NCI-H1092 (cell line): ENCODE data around the gene DNAJB8.

Experiments used
- DNase-seq: peaks from one replicate; lab custom pipeline; 2025; lab: John Stamatoyannopoulos, UW

DNAJB8 gene

GRCh38 chr3:128443771-128444170, 22.9 kb downstream of the DNAJB8 start:
- no peak for DNase-seq

GRCh38 chr3:128442949-128443348, 23.7 kb downstream of the DNAJB8 start:
- no peak for DNase-seq

GRCh38 chr3:128442070-128442469, 24.6 kb downstream of the DNAJB8 start:
- no peak for DNase-seq

GRCh38 chr3:128439226-128439625, 27.5 kb downstream of the DNAJB8 start:
- DNase-seq, result no peak

- DNase-seq, result no peak
These were observed 28.1 kb downstream of the DNAJB8 start for GRCh38 chr3:128438488-128439072.

- no peak for DNase-seq
These were observed 30.5 kb downstream of the DNAJB8 start for GRCh38 chr3:128436214-128436613.

GRCh38 chr3:128435561-128435960, 31.1 kb downstream of the DNAJB8 start:
- no peak for DNase-seq

GRCh38 chr3:128435058-128435457, 31.6 kb downstream of the DNAJB8 start:
- DNase-seq, result no peak

- DNase-seq, result no peak
These were observed 32.2 kb downstream of the DNAJB8 start for GRCh38 chr3:128434524-128434923.

GRCh38 chr3:128433837-128434165, 32.9 kb downstream of the DNAJB8 start:
- DNase-seq, result no peak

- no peak for DNase-seq
These were observed 33.5 kb downstream of the DNAJB8 start for GRCh38 chr3:128432971-128433836.

GRCh38 chr3:128432301-128432970, 34.3 kb downstream of the DNAJB8 start:
- DNase-seq, result no peak

- DNase-seq, result no peak
These were observed 34.8 kb downstream of the DNAJB8 start for GRCh38 chr3:128431803-128432300.

GRCh38 chr3:128430731-128431130, 36.0 kb downstream of the DNAJB8 start:
- no peak for DNase-seq

GRCh38 chr3:128430301-128430700, 36.4 kb downstream of the DNAJB8 start:
- no peak for DNase-seq

GRCh38 chr3:128429751-128430150, 36.9 kb downstream of the DNAJB8 start:
- no peak for DNase-seq

- DNase-seq, result no peak
These were observed 37.4 kb downstream of the DNAJB8 start for GRCh38 chr3:128429275-128429674.

- DNase-seq, result no peak
These were observed 38.5 kb downstream of the DNAJB8 start for GRCh38 chr3:128427872-128428822.

- DNase-seq, result no peak
These were observed 39.4 kb downstream of the DNAJB8 start for GRCh38 chr3:128427175-128427857.

GRCh38 chr3:128426128-128426921, 40.4 kb downstream of the DNAJB8 start:
- DNase-seq, result no peak

- no peak for DNase-seq
These were observed 40.9 kb downstream of the DNAJB8 start for GRCh38 chr3:128425846-128426127.
